H1 (cell line): ENCODE results near the gene LILRA1. TPM values are rescaled to one million over a fixed set of nuclear protein-coding genes. Genes with fewer than 3 reads are reported as not detected.

Experiments
- CTCF ChIA-PET: fragments of 300-600 bp; sonication (Branson Sonifier 250); formaldehyde crosslinking; loops from one replicate; lab custom pipeline; 2021; ENCODE audit not compliant: partially characterized antibody; lab: Charles Lee
- POLR2A ChIA-PET: fragments of 300-600 bp; sonication (Branson Sonifier 250); formaldehyde crosslinking; loops from one replicate; lab custom pipeline; 2021; ENCODE audit warnings: inconsistent platforms; ENCODE audit not compliant: partially characterized antibody; lab: Charles Lee
- DNase-seq, 2 experiments: peaks; one replicate each; pipeline versions ENCODE4 v3.0.0 to v3.0.0-alpha.2; 2010 to 2022; ENCODE audit warnings: low spot score in 2 of 2, low read depth in 1 of 2, mixed read lengths in 1 of 2
- FAIRE-seq: peaks from 2 replicates; lab custom pipeline; 2011; peaks lifted over from hg19 to GRCh38; lab: Jason Lieb, UNC
- H2AFZ ChIP-seq: 2 replicates; pipeline ENCODE4 v1.8.1; 2012; ENCODE audit warnings: low read length, inconsistent platforms
- H2AK5ac ChIP-seq: 2 replicates; pipeline ENCODE4 v1.6.1; 2013; ENCODE audit warnings: low read depth, low read length
- H2BK120ac ChIP-seq: replicated peaks from 2 replicates; pipeline ENCODE3; 2013; ENCODE audit warnings: low read depth, low read length, inconsistent platforms
- H2BK12ac ChIP-seq: 2 replicates; pipeline ENCODE4 v1.6.1; 2013; ENCODE audit warnings: low read depth, low read length
- H2BK15ac ChIP-seq: 2 replicates; pipeline ENCODE4 v1.6.1; 2013; ENCODE audit warnings: low read length
- H2BK20ac ChIP-seq: 2 replicates; pipeline ENCODE4 v1.6.1; 2013; ENCODE audit warnings: low read length
- H2BK5ac ChIP-seq: 2 replicates; pipeline ENCODE4 v1.6.1; 2013; ENCODE audit warnings: low read depth, low read length
- H3K14ac ChIP-seq: 2 replicates; pipeline ENCODE4 v1.6.1; 2013; ENCODE audit warnings: inconsistent platforms; ENCODE audit not compliant: insufficient read length
- H3K18ac ChIP-seq: 2 replicates; pipeline ENCODE4 v1.6.1; 2013; ENCODE audit warnings: low read length; ENCODE audit errors: extremely low read depth
- H3K23ac ChIP-seq: 2 replicates; pipeline ENCODE4 v1.6.1; 2013; ENCODE audit warnings: inconsistent platforms; ENCODE audit not compliant: insufficient read length
- H3K23me2 ChIP-seq: 2 replicates; pipeline ENCODE4 v1.6.1; 2013; ENCODE audit warnings: low read depth, low read length
- H3K27ac ChIP-seq: 2 replicates; pipeline ENCODE4 v1.6.1; 2011; ENCODE audit warnings: low read depth, low read length, inconsistent platforms
- H3K27me3 ChIP-seq, 4 experiments: replicated peaks in 1 of 4; 1 replicate in 1 of 4; 2 replicates in 3 of 4; pipeline versions ENCODE4 v1.6.1 to v1.8.1; 2011 to 2013; ENCODE audit warnings: low read length in 3 of 4, mild to moderate bottlenecking in 3 of 4, inconsistent platforms in 2 of 4, mixed read lengths in 2 of 4, moderate library complexity in 1 of 4; ENCODE audit not compliant: control insufficient read depth in 3 of 4, insufficient read depth in 3 of 4; ENCODE audit errors: extremely low read depth in 1 of 4
- H3K36me3 ChIP-seq, 4 experiments: 2 replicates each; pipeline versions ENCODE4 v1.6.1 to v1.8.1; 2011 to 2013; ENCODE audit warnings: mild to moderate bottlenecking in 4 of 4, low read length in 3 of 4, moderate library complexity in 2 of 4, control low read depth in 1 of 4, inconsistent platforms in 1 of 4; ENCODE audit not compliant: insufficient read depth in 4 of 4, control insufficient read depth in 2 of 4
- H3K4ac ChIP-seq: replicated peaks from 2 replicates; pipeline ENCODE3; 2013; ENCODE audit warnings: low read length, low read depth, mixed read lengths, inconsistent platforms; ENCODE audit not compliant: insufficient read length
- H3K4me1 ChIP-seq, 4 experiments: replicated peaks in 1 of 4; 1 replicate in 1 of 4; 2 replicates in 3 of 4; pipeline versions ENCODE4 v1.6.1 to v1.8.1; 2011 to 2013; ENCODE audit warnings: low read length in 3 of 4, inconsistent platforms in 2 of 4, mixed read lengths in 1 of 4; ENCODE audit not compliant: insufficient read depth in 4 of 4, control insufficient read depth in 3 of 4
- H3K4me2 ChIP-seq, 2 experiments: 2 replicates each; pipeline versions ENCODE4 v1.6.1 to v1.8.1; 2011 to 2013; ENCODE audit warnings: low read depth in 2 of 2, low read length in 2 of 2, control low read depth in 1 of 2, inconsistent platforms in 1 of 2, mild to moderate bottlenecking in 1 of 2; ENCODE audit not compliant: insufficient read depth in 1 of 2
- H3K4me3 ChIP-seq, 4 experiments: fragments of 200-600, 300-600 bp in 1 of 4; sonication (generic), shearing (Covaris generic), sonication (Bioruptor Twin) in 1 of 4; 2 replicates each; pipeline versions ENCODE4 v1.5.1 to v1.8.1; 2011 to 2016; ENCODE audit warnings: low read length in 4 of 4, low read depth in 3 of 4, control low read depth in 2 of 4, inconsistent platforms in 2 of 4, mild to moderate bottlenecking in 2 of 4, mixed read lengths in 1 of 4, moderate library complexity in 1 of 4; ENCODE audit not compliant: insufficient read depth in 2 of 4; ENCODE audit errors: extremely low read depth in 1 of 4
- H3K56ac ChIP-seq: replicated peaks from 2 replicates; pipeline ENCODE3; 2013; ENCODE audit warnings: low read depth, mild to moderate bottlenecking, mixed read lengths, low read length, inconsistent platforms; ENCODE audit not compliant: insufficient read length
- H3K79me1 ChIP-seq: 2 replicates; pipeline ENCODE4 v1.6.1; 2013; ENCODE audit warnings: low read depth, low read length, control low read depth
- H3K79me2 ChIP-seq, 2 experiments: 2 replicates each; pipeline versions ENCODE4 v1.6.1 to v1.8.1; 2012 to 2013; ENCODE audit warnings: low read length in 2 of 2, mild to moderate bottlenecking in 2 of 2, inconsistent platforms in 1 of 2; ENCODE audit not compliant: insufficient read depth in 2 of 2, control insufficient read depth in 1 of 2
- H3K9ac ChIP-seq, 4 experiments: replicated peaks in 1 of 4; 1 replicate in 1 of 4; 2 replicates in 3 of 4; pipeline versions ENCODE4 v1.6.1 to v1.8.1; 2011 to 2013; ENCODE audit warnings: low read depth in 3 of 4, low read length in 3 of 4, control low read depth in 2 of 4, mild to moderate bottlenecking in 2 of 4, moderate library complexity in 2 of 4, inconsistent platforms in 1 of 4; ENCODE audit errors: extremely low read depth in 1 of 4
- H3K9me3 ChIP-seq, 2 experiments: 2 replicates each; pipeline versions ENCODE4 v1.6.1 to v1.8.1; 2012 to 2013; ENCODE audit warnings: mild to moderate bottlenecking in 2 of 2, moderate library complexity in 2 of 2, control low read depth in 1 of 2, inconsistent platforms in 1 of 2, low read depth in 1 of 2, low read length in 1 of 2, mixed read lengths in 1 of 2; ENCODE audit not compliant: insufficient read depth in 2 of 2
- H4K20me1 ChIP-seq, 2 experiments: replicated peaks in 1 of 2; 2 replicates each; pipeline versions ENCODE3 to v1.8.1; 2011 to 2013; ENCODE audit warnings: inconsistent platforms in 2 of 2, low read length in 2 of 2, mild to moderate bottlenecking in 1 of 2; ENCODE audit not compliant: insufficient read depth in 2 of 2, control insufficient read depth in 1 of 2
- H4K5ac ChIP-seq: 2 replicates; pipeline ENCODE4 v1.6.1; 2013; ENCODE audit warnings: low read length, low read depth, mixed read lengths, inconsistent platforms; ENCODE audit not compliant: insufficient read length
- H4K8ac ChIP-seq: 2 replicates; pipeline ENCODE4 v1.8.0; 2013; ENCODE audit warnings: mild to moderate bottlenecking, moderate library complexity, low read length, inconsistent platforms; ENCODE audit not compliant: insufficient read depth; ENCODE audit errors: extremely low read depth
- H4K91ac ChIP-seq: replicated peaks from 2 replicates; pipeline ENCODE3; 2013; ENCODE audit warnings: low read length, mixed read lengths, inconsistent platforms; ENCODE audit not compliant: insufficient read length
- CBX5 ChIP-seq: fragments of 300-800, 300-1000 bp; sonication (generic); IDR thresholded peaks from 2 replicates; pipeline ENCODE4 v1.7.1; 2016; ENCODE audit warnings: antibody characterized with exemption, low read length, low read depth
- CHD1 ChIP-seq: IDR thresholded peaks from 2 replicates; pipeline ENCODE4 v1.6.1; 2012; ENCODE audit warnings: low read depth, low read length, improper control_type of control experiment
- CREB1 ChIP-seq: IDR thresholded peaks from 2 replicates; pipeline ENCODE4 v1.6.1; 2012; ENCODE audit warnings: inconsistent platforms
- EZH2 ChIP-seq: fragments of 200-600 bp; sonication (generic); IDR thresholded peaks from 2 replicates; pipeline ENCODE4 v1.7.1; 2012; ENCODE audit warnings: low read depth, mild to moderate bottlenecking, moderate library complexity, low read length, inconsistent platforms; ENCODE audit not compliant: severe bottlenecking
- FOSL1 ChIP-seq: IDR thresholded peaks from 2 replicates; pipeline ENCODE4 v1.6.1; 2011; ENCODE audit warnings: mild to moderate bottlenecking, low read depth, low read length, moderate library complexity; ENCODE audit not compliant: insufficient read depth
- JUND ChIP-seq: IDR thresholded peaks from 2 replicates; pipeline ENCODE4 v1.6.1; 2011; ENCODE audit warnings: mild to moderate bottlenecking, improper control_type of control experiment, low read length
- POLR2A ChIP-seq, 2 experiments: IDR thresholded peaks; 1 replicate in 1 of 2; 2 replicates in 1 of 2; pipeline ENCODE4 v1.6.1; 2011; ENCODE audit warnings: low read depth in 2 of 2, low read length in 2 of 2, mild to moderate bottlenecking in 2 of 2; ENCODE audit errors: control extremely low read depth in 1 of 2
- POLR2AphosphoS5 ChIP-seq: IDR thresholded peaks from 2 replicates; pipeline ENCODE4 v1.6.1; 2011; ENCODE audit warnings: low read depth, low read length
- RFX5 ChIP-seq: IDR thresholded peaks from 2 replicates; pipeline ENCODE4 v1.6.1; 2011; ENCODE audit warnings: low read depth, low read length, improper control_type of control experiment, borderline replicate concordance
- SAP30 ChIP-seq: fragments of 300-600 bp; sonication (generic); IDR thresholded peaks from 2 replicates; pipeline ENCODE4 v1.7.1; 2012; ENCODE audit warnings: low read length, moderate library complexity, mild to moderate bottlenecking, inconsistent platforms; ENCODE audit not compliant: insufficient read depth, insufficient replicate concordance
- ZNF274 ChIP-seq: IDR thresholded peaks from 2 replicates; pipeline ENCODE4 v1.7.0; 2012; ENCODE audit warnings: low read length, borderline replicate concordance; ENCODE audit errors: extremely low read depth
- WGBS, 2 experiments: shearing (Covaris generic) in 1 of 2; methylation state at CpG; one replicate each; pipeline versions ENCODE4 v1.1.6 to v1.1.7; 2013 to 2015; ENCODE audit warnings: low lambda C conversion rate in 2 of 2, mixed read lengths in 2 of 2, inconsistent platforms in 1 of 2, low coverage in 1 of 2, missing lambda C conversion rate in 1 of 2; ENCODE audit not compliant: insufficient replicate concordance in 2 of 2, insufficient coverage in 1 of 2, insufficient read length in 1 of 2; ENCODE audit errors: extremely low coverage in 1 of 2, missing lambda C conversion rate in 1 of 2; 5-methylcytosine and 5-hydroxymethylcytosine counted together
- polyA plus RNA-seq, 7 experiments: library from polyadenylated mRNA; depleted of rRNA in 3 of 7; stranded (reverse) in 5 of 7; unstranded in 2 of 7; fragments of >200 nt in 5 of 7; fragments of 200-250 nt in 2 of 7; gene quantifications; 1 replicate in 5 of 7; 2 replicates in 1 of 7; 4 replicates in 1 of 7; pipeline versions ENCODE4 v1.2.1 to v1.2.3, GENCODE V29; 2011 to 2013; ENCODE audit warnings: missing spikeins in 2 of 7, mixed read lengths in 2 of 7
- total RNA-seq: library from RNA; stranded (reverse); fragmentation: NEBNext Ultra II Directional; extraction: Animal tissue kit (Norgen Biotek cat#: 25700); gene quantifications from 2 replicates; pipeline ENCODE4 v1.2.1, GENCODE V29; 2021

Gene LILRA1
- total and polyA plus RNA-seq, 2 of the 8 experiments (the other 6 are each of a cell fraction or from before 2014, with no cell fraction given), result not detected

DNA sequence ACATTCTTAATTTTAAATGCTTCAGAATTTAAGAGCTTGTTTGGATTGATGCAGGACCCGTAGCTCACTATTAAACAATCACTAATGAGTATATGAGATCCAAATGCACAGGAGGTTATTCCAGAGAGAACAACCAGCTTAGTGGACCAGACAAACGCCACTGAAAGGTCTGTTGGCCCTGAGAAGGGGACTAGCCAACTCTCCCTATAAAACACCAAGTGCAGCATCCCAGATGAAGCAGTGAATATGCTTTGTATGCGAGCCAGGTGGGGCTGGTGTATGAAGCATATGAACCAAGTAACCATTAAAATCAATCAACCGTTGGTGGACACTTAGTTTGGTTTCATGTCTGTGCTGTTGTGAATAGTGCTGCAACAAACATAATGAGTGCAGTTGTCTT is 27.0 kb downstream of the LILRA1 start:
- Histone ChIP-seq H4K8ac (no peak overlapping the region), H4K5ac (no peak overlapping the region), H2BK15ac (no peak overlapping the region), H3K56ac (no peak overlapping the region), H4K91ac (no peak overlapping the region), H2AFZ (no peak overlapping the region), H3K4me3 (no peak overlapping the region), H3K27me3 (no peaks in the 10 kb centered on the region), H2BK12ac (no peak overlapping the region), H3K4me1 (no peaks in the 10 kb centered on the region), H3K23ac (no peak overlapping the region), H3K4ac (no peak overlapping the region), H3K14ac (no peak overlapping the region), H3K9me3 (peaks cover 25 to 47% of the 10 kb centered on the region in 2 experiments; a peak in 3 of 4 replicates), H3K27ac (no peak overlapping the region), H2BK120ac (no peak overlapping the region), H3K79me1 (no peaks in the 10 kb centered on the region), H2AK5ac (no peak overlapping the region), H2BK20ac (no peak overlapping the region), H3K79me2 (no peaks in the 10 kb centered on the region), H3K9ac (no peak overlapping the region), H3K36me3 (no peaks in the 10 kb centered on the region), H2BK5ac (no peak overlapping the region), H3K18ac (no peak overlapping the region), H3K23me2 (no peaks in the 10 kb centered on the region), H4K20me1 (no peaks in the 10 kb centered on the region), H3K4me2 (no peak overlapping the region)
- 76% methylated on average over 4 of the region's 4 CpGs; no CpG with 5 or more reads in 1 of the 2 experiments for WGBS, 2 experiments
- DNase-seq, result no peak
- no peak for FAIRE-seq
- POLR2A ChIA-PET, result interaction anchor here (0.6 kb wide), 1 partner anchor 14 kb away, joined by 3 read pairs; no protein-coding TSS in a partner anchor
- CTCF ChIA-PET, result no interaction called here
- TF ChIP-seq JUND (no peak), POLR2AphosphoS5 (no peak), POLR2A (IDR thresholded peaks at IDR 0.05; ENCODE audit: control extremely low read depth in 1 of 2, low read depth in 2 of 2, low read length in 2 of 2) (no peak), ZNF274 (no peak), EZH2 (no peak), SAP30 (no peak), CREB1 (no peak), FOSL1 (no peak), RFX5 (no peak), CBX5 (no peak), CHD1 (no peak)
